HepG2 (cell line): ENCODE measurements around the gene XRCC5. TPM values are rescaled to one million over a fixed set of nuclear protein-coding genes. Genes with fewer than 3 reads are reported as not detected.

Experiments used
- ATAC-seq: fragments of 200-7000 bp; cut with Tn5 transposase; 3 replicates; pipeline ENCODE4 v1.9.1; 2020; ENCODE audit warnings: mild to moderate bottlenecking, moderate library complexity
- BruUV-seq: library from RNA; stranded (reverse); fragments of 400-500 nt; replicated peaks from 2 replicates; lab custom pipeline; 2021; lab: Mats Ljungman, UMichigan
- CTCF ChIA-PET: fragments of 300-600 bp; formaldehyde crosslinking; extraction: SDS; loops from one replicate; lab custom pipeline; 2021; ENCODE audit warnings: low total read pairs, inconsistent platforms, low intra/inter-chr PET ratio; lab: Yijun Ruan, JAX
- POLR2A ChIA-PET: fragments of 350-600 bp; sonication (Branson Sonifier 250); formaldehyde crosslinking; loops from one replicate; lab custom pipeline; 2020; ENCODE audit warnings: antibody characterized with exemption, inconsistent platforms; lab: Yijun Ruan, JAX
- DNase-seq: peaks from one replicate; pipeline ENCODE4 v3.0.0-alpha.2; 2015; ENCODE audit warnings: low spot score
- FAIRE-seq: peaks from 3 replicates; lab custom pipeline; 2011; peaks lifted over from hg19 to GRCh38; lab: Jason Lieb, UNC
- H2AFZ ChIP-seq: one replicate; pipeline ENCODE4 v1.6.1; 2011; ENCODE audit warnings: low read length, inconsistent platforms
- H3K27ac ChIP-seq: fragments of 300-600 bp; 3 replicates; pipeline ENCODE4 v1.8.0; 2011; ENCODE audit warnings: mixed run types, mild to moderate bottlenecking, mixed read lengths, low read length, inconsistent platforms; ENCODE audit not compliant: insufficient read depth; ENCODE audit errors: extremely low read length
- H3K27me3 ChIP-seq, 2 experiments: fragments of 200-600 bp in 1 of 2; 2 replicates in 1 of 2; 3 replicates in 1 of 2; pipeline versions ENCODE4 v1.6.0 to v1.8.0; 2011; ENCODE audit warnings: low read length in 2 of 2, mild to moderate bottlenecking in 2 of 2, moderate library complexity in 2 of 2, inconsistent platforms in 1 of 2; ENCODE audit not compliant: insufficient read depth in 2 of 2, control insufficient read depth in 1 of 2
- H3K36me3 ChIP-seq, 2 experiments: fragments of 200-600 bp in 1 of 2; replicated peaks in 1 of 2; 2 replicates in 1 of 2; 3 replicates in 1 of 2; pipeline versions ENCODE4 v1.5.1 to v1.8.0; 2011; ENCODE audit warnings: low read length in 2 of 2, inconsistent platforms in 1 of 2; ENCODE audit not compliant: insufficient read depth in 2 of 2, control insufficient read depth in 1 of 2
- H3K4me1 ChIP-seq: 2 replicates; pipeline ENCODE4 v1.5.1; 2012; ENCODE audit warnings: low read length, inconsistent platforms; ENCODE audit not compliant: insufficient read depth
- H3K4me2 ChIP-seq: 2 replicates; pipeline ENCODE4 v1.6.0; 2011; ENCODE audit warnings: low read depth, low read length, inconsistent platforms
- H3K4me3 ChIP-seq, 3 experiments: fragments of 200-600 bp in 1 of 3; sonication (generic), shearing (Covaris generic) in 1 of 3; replicated peaks in 1 of 3; 2 replicates each; pipeline ENCODE4 v1.5.1; 2011 to 2016; ENCODE audit warnings: low read length in 3 of 3, inconsistent platforms in 2 of 3, low read depth in 2 of 3, mild to moderate bottlenecking in 2 of 3, control low read depth in 1 of 3, mixed read lengths in 1 of 3; ENCODE audit not compliant: insufficient read depth in 1 of 3
- H3K79me2 ChIP-seq: one replicate; pipeline ENCODE4 v1.6.1; 2011; ENCODE audit warnings: low read length, inconsistent platforms; ENCODE audit not compliant: insufficient read depth
- H3K9ac ChIP-seq: 2 replicates; pipeline ENCODE4 v1.6.0; 2011; ENCODE audit warnings: mild to moderate bottlenecking, low read depth, low read length, inconsistent platforms; ENCODE audit not compliant: insufficient read depth
- H3K9me3 ChIP-seq: 2 replicates; pipeline ENCODE4 v1.5.1; 2012; ENCODE audit warnings: mild to moderate bottlenecking, low read length
- H4K20me1 ChIP-seq: 2 replicates; pipeline ENCODE4 v1.6.0; 2011; ENCODE audit warnings: inconsistent platforms, mild to moderate bottlenecking, low read length, moderate library complexity; ENCODE audit not compliant: insufficient read depth
- ARNTL ChIP-seq: sonication (generic); formaldehyde crosslinking; IDR thresholded peaks from 2 replicates; pipeline ENCODE4 v1.4.0; 2020; ENCODE audit warnings: mild to moderate bottlenecking, missing genetic modification reagents
- CHD2 ChIP-seq: IDR thresholded peaks from 2 replicates; pipeline ENCODE4 v1.6.1; 2011; ENCODE audit warnings: low read depth, low read length, improper control_type of control experiment
- GLI4 ChIP-seq: sonication (generic); formaldehyde crosslinking; IDR thresholded peaks from 2 replicates; pipeline ENCODE4 v1.5.1; 2020; ENCODE audit warnings: missing genetic modification reagents, mild to moderate bottlenecking, moderate library complexity, borderline replicate concordance
- RFX3 ChIP-seq: IDR thresholded peaks from 2 replicates; pipeline ENCODE4 v1.6.1; 2016; ENCODE audit warnings: missing biosample characterization, missing genetic modification reagents
- ZNF557 ChIP-seq: sonication (generic); formaldehyde crosslinking; IDR thresholded peaks from 2 replicates; pipeline ENCODE4 v1.4.0; 2020; ENCODE audit warnings: missing genetic modification reagents
- ZNF780A ChIP-seq: sonication (generic); formaldehyde crosslinking; IDR thresholded peaks from 2 replicates; pipeline ENCODE4 v1.8.0; 2022; ENCODE audit warnings: mild to moderate bottlenecking, missing genetic modification reagents, moderate library complexity
- WGBS: methylation state at CpG from one replicate; pipeline ENCODE4 v1.1.6; 2017; ENCODE audit warnings: low lambda C conversion rate; 5-methylcytosine and 5-hydroxymethylcytosine counted together
- in situ Hi-C: cut with HindIII; loops from 2 replicates; pipeline ENCODE4 v1.10.0; 2017; ENCODE audit warnings: low pct_unique_long_range_greater_than_20kb; ENCODE audit not compliant: extremely low pct_ligation_motif_present
- intact Hi-C: fragments of 100-400 bp; cut with micrococcal nuclease; formaldehyde crosslinking; loops from one replicate; pipeline ENCODE4 v1.10.0; 2022; ENCODE audit not compliant: unreplicated experiment
- polyA plus RNA-seq, 8 experiments: library from polyadenylated mRNA; depleted of rRNA in 3 of 8; stranded (reverse) in 7 of 8; unstranded in 1 of 8; fragments of >200 nt; fragmentation: Illumina TruSeq in 4 of 8; extraction: Trizol in 4 of 8; gene quantifications; 2 replicates each; pipeline versions ENCODE4 v1.2.1 to v1.2.3, GENCODE V29; 2011 to 2016; ENCODE audit warnings: low read depth in 4 of 8, missing spikeins in 1 of 8, mixed read lengths in 1 of 8; ENCODE audit not compliant: insufficient read depth in 1 of 8
- total RNA-seq, 5 experiments: library from RNA; depleted of rRNA; stranded (reverse); fragments of >200 nt; fragmentation: Illumina TruSeq; extraction: Trizol; gene quantifications; 2 replicates each; pipeline ENCODE4 v1.2.3, GENCODE V29; 2016; ENCODE audit warnings: low read depth in 1 of 5
- TF ChIP-seq, protein P1 (sequence below): sonication (generic); formaldehyde crosslinking; IDR thresholded peaks from 2 replicates; pipeline ENCODE4 v1.4.0; 2020; ENCODE audit warnings: mild to moderate bottlenecking, missing genetic modification reagents
- TF ChIP-seq, protein P2 (sequence below): sonication (generic); formaldehyde crosslinking; IDR thresholded peaks from 2 replicates; pipeline ENCODE4 v1.4.0; 2020; ENCODE audit warnings: missing genetic modification reagents
- TF ChIP-seq, protein P3 (sequence below): sonication (generic); formaldehyde crosslinking; IDR thresholded peaks from 2 replicates; pipeline ENCODE4 v1.8.1; 2023; ENCODE audit warnings: mild to moderate bottlenecking, moderate library complexity, missing genetic modification reagents
- TF ChIP-seq, protein P4 (sequence below): sonication (generic); formaldehyde crosslinking; IDR thresholded peaks from 2 replicates; pipeline ENCODE4 v1.4.0; 2020; ENCODE audit warnings: missing genetic modification reagents

XRCC5 gene
- total and polyA plus RNA-seq, 2 of the 13 experiments (the other 11 are each of a cell fraction or from before 2014, with no cell fraction given) = 264 to 454 TPM

DNA sequence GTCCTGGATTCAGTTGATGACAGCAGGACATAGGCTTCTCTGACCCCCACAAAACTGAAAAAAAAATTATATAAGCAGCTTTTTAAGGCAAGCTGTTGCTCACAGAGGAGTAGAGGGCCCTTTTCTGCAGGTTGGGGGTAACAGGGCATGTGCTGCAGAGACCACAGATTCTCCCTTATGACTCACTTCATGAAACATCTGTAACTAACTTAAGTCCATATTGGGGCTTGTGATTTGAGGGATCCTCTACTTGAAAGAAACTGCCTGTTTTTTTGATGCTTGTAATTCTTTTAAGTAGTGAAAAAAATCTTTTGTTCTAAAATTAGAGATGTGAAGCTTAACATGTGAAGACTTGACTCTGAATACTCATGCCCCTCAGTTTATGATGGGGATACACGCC lies 33.4 kb downstream of the XRCC5 start:
- peaks cover 44 to 93% of the 10 kb centered on the region in 2 experiments for H3K36me3 ChIP-seq
- POLR2A ChIA-PET = no interaction called here
- no peaks in the 10 kb centered on the region for H3K9me3 ChIP-seq
- H3K79me2 ChIP-seq = no peaks in the 10 kb centered on the region
- H3K4me2 ChIP-seq = no peak overlapping the region
- H2AFZ ChIP-seq = no peak overlapping the region
- H4K20me1 ChIP-seq = no peaks in the 10 kb centered on the region
- BruUV-seq = no TSS peak
- no peaks in the 10 kb centered on the region for H3K27me3 ChIP-seq
- H3K4me3 ChIP-seq = no peak overlapping the region
- in situ Hi-C loops = no loop called here
- no peaks in the 10 kb centered on the region for H3K4me1 ChIP-seq
- no peak overlapping the region for H3K9ac ChIP-seq
- no peak overlapping the region for H3K27ac ChIP-seq
- FAIRE-seq (no peak), ATAC-seq (no peak), DNase-seq (no peak)
- WGBS = 100% methylated on average over 1 of the region's 1 CpG
- CTCF ChIA-PET = no interaction called here
- intact Hi-C loops = no loop called here
- TF ChIP-seq, protein P1, sequence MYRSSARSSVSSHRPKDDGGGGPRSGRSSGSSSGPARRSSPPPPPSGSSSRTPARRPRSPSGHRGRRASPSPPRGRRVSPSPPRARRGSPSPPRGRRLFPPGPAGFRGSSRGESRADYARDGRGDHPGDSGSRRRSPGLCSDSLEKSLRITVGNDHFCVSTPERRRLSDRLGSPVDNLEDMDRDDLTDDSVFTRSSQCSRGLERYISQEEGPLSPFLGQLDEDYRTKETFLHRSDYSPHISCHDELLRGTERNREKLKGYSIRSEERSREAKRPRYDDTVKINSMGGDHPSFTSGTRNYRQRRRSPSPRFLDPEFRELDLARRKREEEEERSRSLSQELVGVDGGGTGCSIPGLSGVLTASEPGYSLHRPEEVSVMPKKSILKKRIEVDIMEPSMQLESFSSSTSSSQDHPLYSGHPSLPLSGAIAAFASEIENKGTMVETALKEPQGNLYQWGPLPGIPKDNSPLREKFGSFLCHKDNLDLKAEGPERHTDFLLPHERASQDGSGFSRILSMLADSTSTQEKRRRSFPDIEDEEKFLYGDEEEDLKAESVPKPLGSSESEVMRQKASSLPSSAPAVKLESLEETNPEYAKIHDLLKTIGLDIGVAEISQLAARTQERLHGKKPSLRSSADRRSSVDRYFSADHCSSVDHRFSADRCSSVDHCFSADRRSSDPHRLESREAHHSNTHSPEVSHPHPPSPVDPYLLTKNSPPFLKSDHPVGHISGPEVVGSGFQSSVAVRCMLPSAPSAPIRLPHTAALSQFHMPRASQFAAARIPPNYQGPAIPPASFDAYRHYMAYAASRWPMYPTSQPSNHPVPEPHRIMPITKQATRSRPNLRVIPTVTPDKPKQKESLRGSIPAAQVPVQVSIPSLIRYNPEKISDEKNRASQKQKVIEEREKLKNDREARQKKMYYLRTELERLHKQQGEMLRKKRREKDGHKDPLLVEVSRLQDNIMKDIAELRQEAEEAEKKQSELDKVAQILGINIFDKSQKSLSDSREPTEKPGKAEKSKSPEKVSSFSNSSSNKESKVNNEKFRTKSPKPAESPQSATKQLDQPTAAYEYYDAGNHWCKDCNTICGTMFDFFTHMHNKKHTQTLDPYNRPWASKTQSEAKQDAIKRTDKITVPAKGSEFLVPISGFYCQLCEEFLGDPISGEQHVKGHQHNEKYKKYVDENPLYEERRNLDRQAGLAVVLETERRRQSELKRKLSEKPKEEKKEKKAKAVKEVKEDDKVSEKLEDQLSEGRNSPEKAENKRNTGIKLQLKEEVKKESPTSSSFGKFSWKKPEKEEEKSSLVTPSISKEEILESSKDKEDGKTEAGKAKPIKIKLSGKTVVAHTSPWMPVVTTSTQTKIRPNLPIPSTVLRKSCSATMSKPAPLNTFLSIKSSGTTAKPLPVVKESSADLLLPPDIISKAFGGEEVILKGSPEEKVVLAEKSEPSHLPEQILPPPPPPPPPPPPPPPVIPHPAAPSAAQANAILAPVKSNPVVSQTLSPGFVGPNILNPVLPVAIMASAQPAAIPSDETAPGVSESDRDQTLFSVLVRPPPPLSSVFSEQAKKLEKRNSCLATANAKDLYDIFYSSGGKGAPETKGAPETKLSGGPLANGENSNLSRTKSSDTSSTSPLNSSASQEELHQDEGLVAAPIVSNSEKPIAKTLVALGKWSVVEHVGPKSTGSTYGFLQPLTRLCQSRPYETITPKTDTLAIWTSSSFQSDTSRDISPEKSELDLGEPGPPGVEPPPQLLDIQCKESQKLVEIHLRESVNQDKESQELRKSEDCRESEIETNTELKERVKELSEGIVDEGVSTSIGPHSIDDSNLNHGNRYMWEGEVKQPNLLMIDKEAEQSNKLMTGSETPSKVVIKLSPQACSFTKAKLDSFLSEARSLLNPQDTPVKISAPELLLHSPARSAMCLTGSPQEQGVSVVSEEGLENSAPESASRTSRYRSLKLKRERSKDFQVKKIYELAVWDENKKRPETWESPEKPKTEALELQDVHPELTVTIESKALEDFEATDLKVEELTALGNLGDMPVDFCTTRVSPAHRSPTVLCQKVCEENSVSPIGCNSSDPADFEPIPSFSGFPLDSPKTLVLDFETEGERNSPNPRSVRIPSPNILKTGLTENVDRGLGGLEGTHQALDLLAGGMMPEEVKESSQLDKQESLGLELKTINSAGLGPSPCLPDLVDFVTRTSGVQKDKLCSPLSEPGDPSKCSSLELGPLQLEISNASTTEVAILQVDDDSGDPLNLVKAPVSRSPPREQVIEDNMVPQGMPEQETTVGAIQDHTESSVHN (CRISPR knock-in tag) = no peak
- TF ChIP-seq ZNF557 (CRISPR knock-in tag) = no peak
- no peak for TF ChIP-seq ZNF780A (CRISPR knock-in tag)
- TF ChIP-seq RFX3 (CRISPR knock-in tag) = no peak
- no peak for TF ChIP-seq GLI4
- TF ChIP-seq, protein P2, sequence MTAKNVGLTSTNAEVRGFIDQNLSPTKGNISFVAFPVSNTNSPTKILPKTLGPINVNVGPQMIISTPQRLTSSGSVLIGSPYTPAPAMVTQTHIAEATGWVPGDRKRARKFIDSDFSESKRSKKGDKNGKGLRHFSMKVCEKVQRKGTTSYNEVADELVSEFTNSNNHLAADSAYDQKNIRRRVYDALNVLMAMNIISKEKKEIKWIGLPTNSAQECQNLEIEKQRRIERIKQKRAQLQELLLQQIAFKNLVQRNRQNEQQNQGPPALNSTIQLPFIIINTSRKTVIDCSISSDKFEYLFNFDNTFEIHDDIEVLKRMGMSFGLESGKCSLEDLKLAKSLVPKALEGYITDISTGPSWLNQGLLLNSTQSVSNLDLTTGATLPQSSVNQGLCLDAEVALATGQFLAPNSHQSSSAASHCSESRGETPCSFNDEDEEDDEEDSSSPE (CRISPR knock-in tag) = no peak
- no peak for TF ChIP-seq ARNTL
- TF ChIP-seq, protein P3, sequence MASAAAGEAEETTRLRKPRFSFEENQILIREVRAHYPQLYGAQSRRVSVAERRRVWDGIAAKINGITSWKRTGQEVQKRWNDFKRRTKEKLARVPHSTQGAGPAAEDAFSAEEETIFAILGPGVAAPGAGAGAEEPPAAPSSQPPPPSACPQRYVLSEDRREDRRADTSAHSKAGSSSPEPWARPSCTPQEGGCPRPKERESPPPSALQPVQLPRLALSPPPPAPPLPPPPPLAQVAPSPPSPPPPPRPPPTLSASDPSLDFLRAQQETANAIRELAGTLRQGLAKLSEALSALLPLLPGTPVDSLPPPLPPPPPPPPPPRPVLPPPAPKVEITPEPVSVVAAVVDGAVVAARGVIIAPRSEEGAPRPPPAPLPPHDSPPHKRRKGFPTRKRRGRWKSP = no peak
- TF ChIP-seq, protein P4, sequence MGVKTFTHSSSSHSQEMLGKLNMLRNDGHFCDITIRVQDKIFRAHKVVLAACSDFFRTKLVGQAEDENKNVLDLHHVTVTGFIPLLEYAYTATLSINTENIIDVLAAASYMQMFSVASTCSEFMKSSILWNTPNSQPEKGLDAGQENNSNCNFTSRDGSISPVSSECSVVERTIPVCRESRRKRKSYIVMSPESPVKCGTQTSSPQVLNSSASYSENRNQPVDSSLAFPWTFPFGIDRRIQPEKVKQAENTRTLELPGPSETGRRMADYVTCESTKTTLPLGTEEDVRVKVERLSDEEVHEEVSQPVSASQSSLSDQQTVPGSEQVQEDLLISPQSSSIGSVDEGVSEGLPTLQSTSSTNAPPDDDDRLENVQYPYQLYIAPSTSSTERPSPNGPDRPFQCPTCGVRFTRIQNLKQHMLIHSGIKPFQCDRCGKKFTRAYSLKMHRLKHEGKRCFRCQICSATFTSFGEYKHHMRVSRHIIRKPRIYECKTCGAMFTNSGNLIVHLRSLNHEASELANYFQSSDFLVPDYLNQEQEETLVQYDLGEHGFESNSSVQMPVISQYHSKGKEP (CRISPR knock-in tag) = no peak
- TF ChIP-seq CHD2 = no peak
